HCT116 (cell line): ENCODE measurements around the gene F10. TPM values are rescaled to one million over a fixed set of nuclear protein-coding genes. Genes with fewer than 3 reads are reported as not detected.

Experiments
- ATAC-seq: fragments of 200-7000 bp; cut with Tn5 transposase; 2 replicates; pipeline ENCODE4 v1.9.1; 2020; ENCODE audit warnings: mild to moderate bottlenecking, moderate library complexity
- BruUV-seq: library from RNA; stranded (reverse); fragments of 400-500 nt; replicated peaks from 2 replicates; lab custom pipeline; 2021; lab: Mats Ljungman, UMichigan
- CTCF ChIA-PET: fragments of 300-600 bp; sonication (Branson Sonifier 250); formaldehyde crosslinking; loops from one replicate; lab custom pipeline; 2021; ENCODE audit warnings: antibody characterized with exemption; lab: Charles Lee
- POLR2A ChIA-PET: fragments of 300-600, 350-600 bp; sonication (Branson Sonifier 250); formaldehyde crosslinking; loops from one replicate; lab custom pipeline; 2021; ENCODE audit warnings: antibody characterized with exemption; lab: Charles Lee
- RAD21 ChIA-PET, 2 experiments: fragments of 300-600 bp; sonication (Branson Sonifier 250); formaldehyde crosslinking; loops; one replicate each; lab custom pipeline; 2023; ENCODE audit warnings: low total read pairs in 2 of 2; ENCODE audit not compliant: uncharacterized antibody in 2 of 2, unreplicated experiment in 2 of 2, low non-redundant PET in 1 of 2; lab: Charles Lee
- DNase-seq: peaks from one replicate; pipeline ENCODE4 v3.0.0-alpha.2; 2010; ENCODE audit warnings: low read depth, low spot score
- H2AFZ ChIP-seq: fragments of 200-600 bp; shearing (Covaris generic), sonication (generic); 2 replicates; pipeline ENCODE4 v1.6.1; 2017; ENCODE audit warnings: low read depth, mixed run types, mixed read lengths, antibody characterized with exemption, low read length; ENCODE audit not compliant: poor library complexity, severe bottlenecking
- H3K27ac ChIP-seq: 2 replicates; pipeline ENCODE4 v1.5.1; 2012; ENCODE audit warnings: low read depth, low read length
- H3K27me3 ChIP-seq: fragments of 200-600 bp; sonication (generic); 2 replicates; pipeline ENCODE4 v1.6.1; 2016; ENCODE audit warnings: mixed run types, low read length, mixed read lengths; ENCODE audit not compliant: insufficient read depth
- H3K36me3 ChIP-seq, 2 experiments: fragments of 200-500 bp in 1 of 2; fragments of 200-600 bp in 1 of 2; sonication (Bioruptor generic) in 1 of 2; sonication (generic) in 1 of 2; 2 replicates each; pipeline versions ENCODE4 v1.5.1 to v1.6.1; 2014 to 2016; ENCODE audit warnings: low read length in 2 of 2, inconsistent platforms in 1 of 2, mixed read lengths in 1 of 2, mixed run types in 1 of 2; ENCODE audit not compliant: insufficient read depth in 2 of 2, control insufficient read depth in 1 of 2
- H3K4me1 ChIP-seq, 2 experiments: fragments of 200-600 bp in 1 of 2; sonication (generic) in 1 of 2; 2 replicates each; pipeline versions ENCODE4 v1.5.1 to v1.6.1; 2012 to 2017; ENCODE audit warnings: low read length in 2 of 2, inconsistent platforms in 1 of 2, mild to moderate bottlenecking in 1 of 2, mixed read lengths in 1 of 2, mixed run types in 1 of 2, moderate library complexity in 1 of 2; ENCODE audit not compliant: insufficient read depth in 2 of 2, control insufficient read depth in 1 of 2
- H3K4me2 ChIP-seq: fragments of 200-600 bp; sonication (generic); 2 replicates; pipeline ENCODE4 v1.6.1; 2017; ENCODE audit warnings: mixed run types, low read length, mixed read lengths
- H3K4me3 ChIP-seq, 2 experiments: fragments of 200-600 bp in 1 of 2; sonication (generic) in 1 of 2; replicated peaks in 1 of 2; 2 replicates each; pipeline ENCODE4 v1.5.1; 2011 to 2016; ENCODE audit warnings: low read length in 2 of 2, control low read depth in 1 of 2, low read depth in 1 of 2, mild to moderate bottlenecking in 1 of 2, mixed read lengths in 1 of 2, mixed run types in 1 of 2
- H3K79me2 ChIP-seq: fragments of 200-600 bp; sonication (generic); 2 replicates; pipeline ENCODE4 v1.6.1; 2017; ENCODE audit warnings: mild to moderate bottlenecking, mixed run types, low read length, moderate library complexity, mixed read lengths; ENCODE audit not compliant: insufficient read depth
- H3K9ac ChIP-seq: fragments of 200-600 bp; sonication (generic); 2 replicates; pipeline ENCODE4 v1.6.1; 2016; ENCODE audit warnings: low read length, mixed read lengths
- H3K9me2 ChIP-seq: fragments of 200-600 bp; sonication (generic), shearing (Covaris generic); 2 replicates; pipeline ENCODE4 v1.6.1; 2017; ENCODE audit warnings: mixed run types, mild to moderate bottlenecking, moderate library complexity; ENCODE audit not compliant: insufficient read depth
- H3K9me3 ChIP-seq, 2 experiments: fragments of 200-500 bp in 1 of 2; fragments of 200-600 bp in 1 of 2; sonication (Bioruptor generic) in 1 of 2; sonication (generic) in 1 of 2; 2 replicates each; pipeline ENCODE4 v1.6.1; 2014 to 2017; ENCODE audit warnings: low read length in 2 of 2, mixed read lengths in 2 of 2, inconsistent platforms in 1 of 2, low read depth in 1 of 2, mild to moderate bottlenecking in 1 of 2, mixed run types in 1 of 2, moderate library complexity in 1 of 2; ENCODE audit not compliant: control insufficient read depth in 1 of 2, insufficient read depth in 1 of 2
- H4K20me1 ChIP-seq: fragments of 200-600 bp; sonication (generic), shearing (Covaris generic); 2 replicates; pipeline ENCODE4 v1.6.1; 2017; ENCODE audit warnings: mixed run types, mild to moderate bottlenecking, moderate library complexity; ENCODE audit not compliant: insufficient read depth
- ATF3 ChIP-seq: IDR thresholded peaks from 2 replicates; pipeline ENCODE4 v1.6.1; 2012
- CEBPB ChIP-seq: IDR thresholded peaks from 2 replicates; pipeline ENCODE4 v1.6.1; 2012; ENCODE audit warnings: low read depth
- CTCF ChIP-seq, 3 experiments: fragments of 200-600 bp in 1 of 3; sonication (generic) in 1 of 3; IDR thresholded peaks in 2 of 3; conservative IDR thresholded peaks in 1 of 3; 2 replicates each; pipeline ENCODE4 v1.5.1; 2012 to 2017; ENCODE audit warnings: low read depth in 2 of 3, low read length in 2 of 3, antibody characterized with exemption in 1 of 3, borderline replicate concordance in 1 of 3, control low read depth in 1 of 3, mild to moderate bottlenecking in 1 of 3, mixed read lengths in 1 of 3, mixed run types in 1 of 3, moderate library complexity in 1 of 3; ENCODE audit not compliant: insufficient read depth in 1 of 3
- EGR1 ChIP-seq: IDR thresholded peaks from 2 replicates; pipeline ENCODE4 v1.6.1; 2012; ENCODE audit warnings: low read depth
- ELF1 ChIP-seq: IDR thresholded peaks from 2 replicates; pipeline ENCODE4 v1.6.1; 2012; ENCODE audit warnings: low read depth, borderline replicate concordance
- EZH2 ChIP-seq: fragments of 200-600 bp; sonication (generic); IDR thresholded peaks from 2 replicates; pipeline ENCODE4 v1.6.1; 2017; ENCODE audit warnings: antibody characterized with exemption, mixed run types
- EZH2phosphoT487 ChIP-seq: fragments of 200-600 bp; IDR thresholded peaks from 2 replicates; pipeline ENCODE4 v1.6.1; 2018; ENCODE audit warnings: antibody characterized with exemption, borderline replicate concordance
- FOSL1 ChIP-seq: IDR thresholded peaks from 2 replicates; pipeline ENCODE4 v1.6.1; 2012; ENCODE audit warnings: low read depth
- JUND ChIP-seq: IDR thresholded peaks from 2 replicates; pipeline ENCODE4 v1.6.1; 2012
- POLR2A ChIP-seq: IDR thresholded peaks from 2 replicates; pipeline ENCODE4 v1.7.0; 2011; ENCODE audit warnings: borderline replicate concordance; ENCODE audit not compliant: insufficient read depth, insufficient read length; ENCODE audit errors: extremely low read depth
- POLR2AphosphoS5 ChIP-seq: IDR thresholded peaks from 2 replicates; pipeline ENCODE4 v1.6.1; 2011; ENCODE audit warnings: mild to moderate bottlenecking, low read depth, low read length, moderate library complexity
- REST ChIP-seq: IDR thresholded peaks from 2 replicates; pipeline ENCODE4 v1.6.1; 2012; ENCODE audit warnings: low read depth
- SIN3A ChIP-seq: IDR thresholded peaks from 2 replicates; pipeline ENCODE4 v1.6.1; 2012; ENCODE audit warnings: low read depth
- SP1 ChIP-seq: IDR thresholded peaks from 2 replicates; pipeline ENCODE4 v1.6.1; 2012; ENCODE audit warnings: low read depth
- SRF ChIP-seq: IDR thresholded peaks from 2 replicates; pipeline ENCODE4 v1.6.1; 2012; ENCODE audit warnings: low read depth
- TCF7L2 ChIP-seq: IDR thresholded peaks from 2 replicates; pipeline ENCODE4 v1.7.0; 2011; ENCODE audit warnings: borderline replicate concordance, inconsistent platforms; ENCODE audit not compliant: insufficient read depth, insufficient read length; ENCODE audit errors: extremely low read depth
- YY1 ChIP-seq: IDR thresholded peaks from 2 replicates; pipeline ENCODE4 v1.6.1; 2011; ENCODE audit warnings: low read length, low read depth, moderate library complexity, mild to moderate bottlenecking; ENCODE audit not compliant: insufficient replicate concordance; ENCODE audit errors: extremely low read depth
- ZFX ChIP-seq: fragments of 450-650 bp; IDR thresholded peaks from 2 replicates; pipeline ENCODE4 v1.6.1; 2017
- ZNF274 ChIP-seq: fragments of 200-500 bp; sonication (Bioruptor generic); IDR thresholded peaks from 2 replicates; pipeline ENCODE4 v1.6.1; 2014; ENCODE audit warnings: mild to moderate bottlenecking, low read depth, low read length, inconsistent platforms
- intact Hi-C: fragments of 100-400 bp; cut with micrococcal nuclease; formaldehyde crosslinking; loops from 2 replicates; pipeline ENCODE4 v1.10.0; 2022
- total RNA-seq: library from RNA; stranded (reverse); gene quantifications from one replicate; pipeline ENCODE4 v1.2.1, GENCODE V29; 2021; ENCODE audit not compliant: unreplicated experiment

The F10 gene
- total RNA-seq, 1 experiment from 2014 or later, result 4.0 TPM

GRCh38 chr13:113109151-113110047, 13.2 kb upstream of the F10 start:
- POLR2A ChIA-PET, result no interaction called here
- H3K9me3 ChIP-seq, result no peaks in the 10 kb centered on the region
- H4K20me1 ChIP-seq, result no peaks in the 10 kb centered on the region
- no peaks in the 10 kb centered on the region for H3K27me3 ChIP-seq
- TF ChIP-seq POLR2AphosphoS5, result no peak
- no peak for TF ChIP-seq ZFX
- no peak for TF ChIP-seq SRF
- no peak for TF ChIP-seq JUND
- TF ChIP-seq SIN3A, result no peak
- no peak for TF ChIP-seq ELF1
- no peak for TF ChIP-seq REST
- TF ChIP-seq TCF7L2, result no peak
- TF ChIP-seq YY1, result no peak
- TF ChIP-seq FOSL1, result no peak
- TF ChIP-seq POLR2A, result no peak
- TF ChIP-seq ATF3, result no peak
- no peak for TF ChIP-seq EGR1
- no peak for TF ChIP-seq EZH2
- TF ChIP-seq CTCF (IDR thresholded peaks at IDR 0.05 in 2 of 3, conservative IDR thresholded peaks at IDR 0.05 in 1 of 3; ENCODE audit: borderline replicate concordance in 1 of 3, insufficient read depth in 1 of 3, low read depth in 2 of 3, low read length in 2 of 3), result no peak
- no peak for TF ChIP-seq SP1
- TF ChIP-seq EZH2phosphoT487, result no peak
- no peak for TF ChIP-seq ZNF274
- TF ChIP-seq CEBPB, result no peak
- TF ChIP-seq, all 23 proteins: peak for 0
- no peak for DNase-seq
- Histone ChIP-seq H3K4me3 (no peak overlapping the region), H3K9me2 (no peaks in the 10 kb centered on the region), H3K36me3 (no peaks in the 10 kb centered on the region), H3K9ac (no peak overlapping the region), H3K27ac (no peak overlapping the region), H3K4me1 (peaks cover 0 to 10% of the 10 kb centered on the region in 2 experiments; a peak in 1 of 4 replicates), H3K79me2 (no peaks in the 10 kb centered on the region), H2AFZ (no peak overlapping the region), H3K4me2 (no peak overlapping the region)
- BruUV-seq, result no TSS peak
- CTCF ChIA-PET, result no interaction called here
- RAD21 ChIA-PET, result no interaction called here
- intact Hi-C loops, result no loop called here
- ATAC-seq, result no peak
